GM18873 (cell line): Measurements from ENCODE around the gene GSN.

Source experiments
- ATAC-seq: cut with Tn5 transposase; IDR thresholded peaks from one replicate; pipeline ENCODE4 v1.9.1; 2021; ENCODE audit warnings: mild to moderate bottlenecking, moderate library complexity, moderate number of reproducible peaks; ENCODE audit not compliant: unreplicated experiment, low FRiP score

GSN gene

DNA sequence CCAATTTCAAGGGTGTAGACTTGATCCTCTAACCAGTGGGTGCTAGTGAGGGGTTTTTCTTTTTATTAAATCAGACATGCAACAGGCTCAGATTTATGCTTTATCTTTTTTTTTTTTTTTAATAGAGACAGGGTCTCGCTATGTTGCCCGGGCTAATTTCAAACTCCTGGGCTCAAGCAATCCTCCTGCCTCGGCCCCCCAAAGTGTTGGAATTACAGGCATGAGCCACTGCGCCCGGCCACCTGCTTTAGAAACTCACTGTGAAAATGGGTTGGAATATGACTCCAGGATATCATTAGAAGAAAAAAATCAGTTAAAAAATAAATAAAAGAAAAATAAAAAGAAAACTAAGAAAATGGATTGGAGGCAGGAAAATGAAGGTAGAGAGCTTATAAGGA, 51.4 kb downstream of the GSN start:
- ATAC-seq: no peak

GRCh38 chr9:121321016-121321503, 53.1 kb downstream of the GSN start:
- no peak for ATAC-seq

GRCh38 chr9:121322037-121322736, 54.2 kb downstream of the GSN start:
- no peak for ATAC-seq

DNA sequence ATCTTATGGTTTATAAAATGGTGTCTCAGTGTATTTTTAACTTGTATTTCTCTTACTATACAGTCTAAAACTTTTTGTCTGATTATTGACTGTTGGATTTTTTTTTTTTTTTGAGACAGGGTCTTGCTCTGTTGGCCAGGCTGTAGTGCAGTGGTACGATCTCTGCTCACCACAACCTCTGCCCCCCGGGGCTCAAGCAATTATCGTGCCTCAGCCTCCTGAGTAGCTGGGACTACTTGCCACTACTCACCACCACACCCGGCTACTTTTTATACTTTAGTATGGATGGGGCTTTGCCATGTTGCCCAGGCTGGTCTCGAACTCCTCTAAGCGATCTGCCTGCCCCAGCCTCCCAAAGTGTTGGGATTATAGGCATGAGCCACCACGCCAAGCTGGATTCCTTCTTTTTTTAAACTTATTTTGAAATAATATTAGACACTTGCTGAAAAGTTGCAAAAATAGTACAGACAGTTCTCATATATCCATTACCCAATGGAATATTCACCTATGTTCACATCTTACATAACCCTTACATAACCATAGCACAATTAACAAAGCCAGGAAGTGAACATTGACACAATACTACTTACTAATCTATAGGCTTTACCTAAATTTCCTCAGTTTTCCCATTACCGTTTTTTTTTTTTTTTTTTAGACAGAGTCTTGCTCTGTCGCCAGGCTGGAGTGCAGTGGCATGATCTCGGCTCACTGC, 54.9 kb downstream of the GSN start:
- no peak for ATAC-seq

- no peak for ATAC-seq
Observed at GRCh38 chr9:121323449-121324151, 55.6 kb downstream of the GSN start.

DNA sequence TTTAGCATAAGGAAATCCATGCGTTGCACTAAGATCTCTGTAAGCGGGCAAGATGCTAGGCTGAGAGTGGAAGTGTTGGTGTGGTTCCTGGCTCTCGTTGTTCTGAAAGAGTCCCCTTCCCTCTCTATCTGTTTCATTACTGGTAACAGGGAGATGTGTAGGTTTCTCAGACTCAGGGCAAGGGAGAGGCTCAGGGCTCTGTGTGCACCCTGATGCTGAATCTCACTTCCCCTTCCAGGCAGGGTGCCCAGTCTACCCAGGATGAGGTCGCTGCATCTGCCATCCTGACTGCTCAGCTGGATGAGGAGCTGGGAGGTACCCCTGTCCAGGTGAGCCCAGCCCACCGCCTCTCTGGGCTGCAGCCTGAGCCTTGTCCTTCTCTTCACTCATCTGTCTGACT, 56.4 kb downstream of the GSN start:
- no peak for ATAC-seq

DNA sequence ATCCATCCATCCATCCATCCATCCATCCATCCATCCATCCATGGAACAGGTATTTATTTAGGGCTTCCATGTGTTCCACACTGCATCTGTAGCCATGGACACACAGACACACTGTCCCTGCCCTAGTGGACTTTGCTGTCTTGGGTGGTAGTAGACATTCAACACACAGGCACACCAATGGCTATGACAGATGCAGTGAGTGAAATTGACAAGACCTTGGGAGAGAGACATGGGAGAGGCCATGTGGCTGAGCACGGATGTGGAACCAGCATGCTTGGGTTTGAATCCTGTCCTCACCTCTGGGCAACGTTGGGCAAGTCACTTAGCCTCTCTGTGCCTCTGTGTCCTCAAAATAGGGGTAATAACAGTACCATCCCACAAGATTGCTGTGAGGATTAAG, 56.8 kb downstream of the GSN start:
- ATAC-seq: no peak

DNA sequence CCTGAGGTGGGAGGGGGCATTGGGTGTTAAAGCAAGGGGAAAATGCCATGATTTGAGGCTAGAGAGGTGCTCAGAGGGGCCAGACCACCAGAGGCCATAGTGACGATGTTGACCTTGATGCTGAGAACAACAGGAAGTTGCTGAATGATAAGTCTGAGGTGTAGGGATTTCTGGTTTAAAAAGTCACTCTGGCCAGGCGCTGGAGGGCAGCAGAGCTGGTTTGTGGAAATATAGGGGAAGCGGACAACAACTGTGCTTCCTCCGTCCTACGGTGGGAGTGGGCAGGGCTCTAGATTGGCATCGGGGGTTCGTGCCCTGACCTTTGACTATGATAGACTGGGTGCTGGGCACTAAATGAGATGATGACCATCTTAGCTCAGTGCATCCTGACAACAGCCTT, 57.4 kb downstream of the GSN start:
- no peak for ATAC-seq

GRCh38 chr9:121326130-121326838, 58.3 kb downstream of the GSN start:
- no peak for ATAC-seq

- ATAC-seq: no peak
Observed at GRCh38 chr9:121326901-121327613, 59.1 kb downstream of the GSN start.

- ATAC-seq: no peak
Observed at GRCh38 chr9:121328476-121328875, 60.5 kb downstream of the GSN start.

DNA sequence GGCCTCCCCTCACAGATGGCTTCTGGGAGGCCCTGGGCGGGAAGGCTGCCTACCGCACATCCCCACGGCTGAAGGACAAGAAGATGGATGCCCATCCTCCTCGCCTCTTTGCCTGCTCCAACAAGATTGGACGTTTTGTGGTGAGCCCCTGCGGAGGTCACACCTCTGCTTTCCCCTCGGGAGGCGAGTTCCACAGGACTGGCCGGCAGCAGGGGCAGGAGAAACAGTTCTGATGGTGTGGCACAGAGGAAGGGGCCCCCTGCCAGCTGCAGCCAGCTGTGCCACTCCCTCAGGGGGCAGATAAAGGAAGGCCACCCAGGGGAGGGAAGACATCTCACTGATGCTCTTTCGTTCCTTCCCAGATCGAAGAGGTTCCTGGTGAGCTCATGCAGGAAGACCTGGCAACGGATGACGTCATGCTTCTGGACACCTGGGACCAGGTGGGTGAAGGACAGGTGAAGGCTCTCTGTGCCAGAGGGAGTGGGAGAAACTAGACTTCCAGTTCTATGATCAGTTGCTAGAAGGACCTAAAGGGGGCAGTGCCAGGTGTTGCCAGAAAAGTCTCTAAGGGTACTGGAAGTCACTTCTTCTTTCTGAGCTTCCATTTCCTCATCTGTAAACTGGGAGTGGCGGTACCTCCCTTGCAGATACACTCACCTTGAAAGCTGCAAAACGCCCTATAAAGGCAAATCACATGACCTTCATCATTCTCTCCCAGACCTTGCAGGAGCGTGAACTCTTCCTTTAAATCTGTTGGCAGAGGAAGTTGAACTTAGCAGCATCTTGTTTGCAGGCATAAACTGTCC, 61.1 kb downstream of the GSN start:
- no peak for ATAC-seq

DNA sequence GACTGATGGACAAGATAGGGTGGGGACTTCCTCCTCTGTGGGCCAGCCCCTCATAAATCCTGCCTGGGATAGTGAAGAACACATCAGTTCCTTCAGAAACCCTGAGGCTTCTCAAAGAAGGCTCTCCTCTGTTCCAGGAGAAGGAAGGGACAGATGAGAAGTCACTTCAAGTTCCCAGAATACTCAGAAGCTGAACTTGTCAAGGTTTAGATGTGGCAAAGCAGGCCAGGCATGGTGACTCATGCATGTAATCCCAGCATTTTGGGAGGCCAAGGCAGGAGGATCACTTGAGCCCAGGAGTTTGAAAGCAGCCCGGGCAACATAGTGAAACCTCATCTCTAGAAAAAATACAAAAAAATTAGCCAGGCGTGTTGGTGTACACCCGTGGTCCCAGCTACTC, 63.6 kb downstream of the GSN start:
- no peak for ATAC-seq

DNA sequence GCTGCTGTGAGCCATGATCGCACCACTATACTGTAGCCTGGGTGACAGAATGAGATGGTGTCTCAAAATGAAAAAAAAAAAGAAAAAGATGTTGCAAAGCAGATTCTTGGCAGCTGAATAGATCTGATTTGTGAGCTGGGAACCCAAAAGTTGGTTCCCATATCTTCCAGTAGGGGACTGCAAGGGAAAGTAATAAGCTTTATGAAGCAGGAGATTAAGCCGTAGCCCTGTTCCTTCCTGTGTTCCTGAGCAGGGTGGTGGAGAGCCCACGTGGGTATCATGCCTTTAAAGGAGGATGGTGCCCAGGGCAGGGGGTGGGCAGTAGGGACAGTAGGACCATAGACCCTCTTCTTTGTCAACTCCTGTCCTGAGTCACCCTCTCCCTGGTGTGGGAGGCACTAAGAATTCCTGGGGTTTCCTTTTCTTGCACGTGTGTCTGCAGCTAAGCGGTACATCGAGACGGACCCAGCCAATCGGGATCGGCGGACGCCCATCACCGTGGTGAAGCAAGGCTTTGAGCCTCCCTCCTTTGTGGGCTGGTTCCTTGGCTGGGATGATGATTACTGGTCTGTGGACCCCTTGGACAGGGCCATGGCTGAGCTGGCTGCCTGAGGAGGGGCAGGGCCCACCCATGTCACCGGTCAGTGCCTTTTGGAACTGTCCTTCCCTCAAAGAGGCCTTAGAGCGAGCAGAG, 64.2 kb downstream of the GSN start:
- ATAC-seq: no peak

- ATAC-seq: no peak
Observed at GRCh38 chr9:121333950-121334773, 66.2 kb downstream of the GSN start.

GRCh38 chr9:121336665-121337064, 68.7 kb downstream of the GSN start:
- no peak for ATAC-seq

GRCh38 chr9:121339437-121339836, 71.5 kb downstream of the GSN start:
- no peak for ATAC-seq
